ENCODE data around the gene GTF3C2. TPM values are rescaled to one million over a fixed set of nuclear protein-coding genes. Genes with fewer than 3 reads are reported as not detected.
"Not testable (repeated sequence)": the region's sequence is repeated elsewhere in the genome, so short reads cannot be mapped to it uniquely, and the experiment has no call there.

Gene GTF3C2
- total RNA-seq, 1 donor from 2014 or later, result 61.3 TPM

GRCh38 chr2:27353762-27354596 is 2.6 kb downstream of the GTF3C2 start:
- Histone ChIP-seq H3K79me2 (ENCODE audit: insufficient read depth, low read length) (peaks cover 89% of the 10 kb centered on the region), H3K36me3 (ENCODE audit: insufficient read depth, low read length) (no peaks in the 10 kb centered on the region), H2AFZ (ENCODE audit: low read depth, low read length) (no peak overlapping the region), H3K4me1 (ENCODE audit: insufficient read depth, low read length) (peaks cover 5% of the 10 kb centered on the region), H3K9ac (ENCODE audit: low read length) (no peak overlapping the region), H3K4me3 (ENCODE audit: insufficient read depth, low read depth, low read length) (no peak overlapping the region), H3K27ac (ENCODE audit: low read depth, low read length) (no peak overlapping the region), H3K27me3 (ENCODE audit: insufficient read depth, low read length) (no peaks in the 10 kb centered on the region), H4K20me1 (ENCODE audit: insufficient read depth, low read length) (peaks cover 16% of the 10 kb centered on the region), H3K4me2 (ENCODE audit: low read length) (peak overlapping the region; percentile 19), H3K9me3 (ENCODE audit: insufficient read depth, low read depth, low read length) (no peaks in the 10 kb centered on the region)
- DNase-seq (ENCODE audit: low read depth) (peak; percentile 15), FAIRE-seq (no peak)
- H3K4me1 Mint-ChIP-seq (ENCODE audit: low read depth, unreplicated experiment), result peaks cover 26% of the 10 kb centered on the region
- H3K27ac Mint-ChIP-seq (ENCODE audit: unreplicated experiment), result peak overlapping the region; percentile 94
- peaks cover 1% of the 10 kb centered on the region for H3K36me3 Mint-ChIP-seq (ENCODE audit: low read depth, unreplicated experiment)
- peak overlapping the region; percentile 98 for H3K4me3 Mint-ChIP-seq (ENCODE audit: unreplicated experiment)
- TF ChIP-seq, protein P1, sequence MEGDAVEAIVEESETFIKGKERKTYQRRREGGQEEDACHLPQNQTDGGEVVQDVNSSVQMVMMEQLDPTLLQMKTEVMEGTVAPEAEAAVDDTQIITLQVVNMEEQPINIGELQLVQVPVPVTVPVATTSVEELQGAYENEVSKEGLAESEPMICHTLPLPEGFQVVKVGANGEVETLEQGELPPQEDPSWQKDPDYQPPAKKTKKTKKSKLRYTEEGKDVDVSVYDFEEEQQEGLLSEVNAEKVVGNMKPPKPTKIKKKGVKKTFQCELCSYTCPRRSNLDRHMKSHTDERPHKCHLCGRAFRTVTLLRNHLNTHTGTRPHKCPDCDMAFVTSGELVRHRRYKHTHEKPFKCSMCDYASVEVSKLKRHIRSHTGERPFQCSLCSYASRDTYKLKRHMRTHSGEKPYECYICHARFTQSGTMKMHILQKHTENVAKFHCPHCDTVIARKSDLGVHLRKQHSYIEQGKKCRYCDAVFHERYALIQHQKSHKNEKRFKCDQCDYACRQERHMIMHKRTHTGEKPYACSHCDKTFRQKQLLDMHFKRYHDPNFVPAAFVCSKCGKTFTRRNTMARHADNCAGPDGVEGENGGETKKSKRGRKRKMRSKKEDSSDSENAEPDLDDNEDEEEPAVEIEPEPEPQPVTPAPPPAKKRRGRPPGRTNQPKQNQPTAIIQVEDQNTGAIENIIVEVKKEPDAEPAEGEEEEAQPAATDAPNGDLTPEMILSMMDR (IDR thresholded peaks at IDR 0.05; ENCODE audit: insufficient read depth, low read depth, low read length), result no peak
- TF ChIP-seq EZH2 (IDR thresholded peaks at IDR 0.05; ENCODE audit: insufficient read depth, low read length), result no peak
- H3K27me3 Mint-ChIP-seq (ENCODE audit: low read depth, unreplicated experiment), result no peaks in the 10 kb centered on the region
- H3K9me3 Mint-ChIP-seq (ENCODE audit: unreplicated experiment), result peaks cover 3% of the 10 kb centered on the region

- H3K4me1 ChIP-seq (ENCODE audit: insufficient read depth, low read length); H3K27me3 ChIP-seq (ENCODE audit: insufficient read depth, low read length); FAIRE-seq; H3K4me3 ChIP-seq (ENCODE audit: insufficient read depth, low read depth, low read length); H2AFZ ChIP-seq (ENCODE audit: low read depth, low read length); H3K9ac ChIP-seq (ENCODE audit: low read length); H3K36me3 ChIP-seq (ENCODE audit: insufficient read depth, low read length); DNase-seq (ENCODE audit: low read depth); H3K27ac ChIP-seq (ENCODE audit: low read depth, low read length); H3K27me3 Mint-ChIP-seq (ENCODE audit: low read depth, unreplicated experiment); H3K36me3 Mint-ChIP-seq (ENCODE audit: low read depth, unreplicated experiment); H3K9me3 Mint-ChIP-seq (ENCODE audit: unreplicated experiment); H3K4me2 ChIP-seq (ENCODE audit: low read length); H3K9me3 ChIP-seq (ENCODE audit: insufficient read depth, low read depth, low read length): not testable (repeated sequence)
- Histone ChIP-seq H3K79me2 (ENCODE audit: insufficient read depth, low read length) (peaks cover 90% of the 10 kb centered on the region), H4K20me1 (ENCODE audit: insufficient read depth, low read length) (peaks cover 18% of the 10 kb centered on the region)
- Mint-ChIP-seq H3K4me1 (ENCODE audit: low read depth, unreplicated experiment) (peaks cover 23% of the 10 kb centered on the region), H3K4me3 (ENCODE audit: unreplicated experiment) (peak overlapping the region; percentile 54), H3K27ac (ENCODE audit: unreplicated experiment) (peak overlapping the region; percentile 75)
Observed at GRCh38 chr2:27353386-27353761, 3.2 kb downstream of the GTF3C2 start.

- no peaks in the 10 kb centered on the region for H3K9me3 ChIP-seq (ENCODE audit: insufficient read depth, low read depth, low read length)
- H3K4me2 ChIP-seq (ENCODE audit: low read length), result no peak overlapping the region
- H3K4me3 ChIP-seq (ENCODE audit: insufficient read depth, low read depth, low read length), result no peak overlapping the region
- H3K36me3 ChIP-seq (ENCODE audit: insufficient read depth, low read length), result no peaks in the 10 kb centered on the region
- Mint-ChIP-seq H3K9me3 (ENCODE audit: unreplicated experiment) (peaks cover 3% of the 10 kb centered on the region), H3K27me3 (ENCODE audit: low read depth, unreplicated experiment) (no peaks in the 10 kb centered on the region), H3K4me1 (ENCODE audit: low read depth, unreplicated experiment) (peaks cover 16% of the 10 kb centered on the region), H3K4me3 (ENCODE audit: unreplicated experiment) (no peak overlapping the region), H3K36me3 (ENCODE audit: low read depth, unreplicated experiment) (no peaks in the 10 kb centered on the region), H3K27ac (ENCODE audit: unreplicated experiment) (no peak overlapping the region)
- no peak overlapping the region for H3K27ac ChIP-seq (ENCODE audit: low read depth, low read length)
- no peak overlapping the region for H2AFZ ChIP-seq (ENCODE audit: low read depth, low read length)
- no peak for DNase-seq (ENCODE audit: low read depth)
- no peaks in the 10 kb centered on the region for H3K27me3 ChIP-seq (ENCODE audit: insufficient read depth, low read length)
- no peak overlapping the region for H3K9ac ChIP-seq (ENCODE audit: low read length)
- TF ChIP-seq, protein P1 (IDR thresholded peaks at IDR 0.05; ENCODE audit: insufficient read depth, low read depth, low read length), result no peak
- peaks cover 31% of the 10 kb centered on the region for H4K20me1 ChIP-seq (ENCODE audit: insufficient read depth, low read length)
- H3K79me2 ChIP-seq (ENCODE audit: insufficient read depth, low read length), result peaks cover 90% of the 10 kb centered on the region
- H3K4me1 ChIP-seq (ENCODE audit: insufficient read depth, low read length), result no peaks in the 10 kb centered on the region
- no peak for FAIRE-seq
Observed at GRCh38 chr2:27351802-27352598, 4.6 kb downstream of the GTF3C2 start.
